Esophagus (tissue), 2 donors: ENCODE data around the gene KIF26A. TPM values are rescaled to one million over a fixed set of nuclear protein-coding genes. Genes with fewer than 3 reads are reported as not detected.

Source experiments
- H3K27ac ChIP-seq, 2 donors: one replicate each; pipeline ENCODE4 v1.5.1; 2013; ENCODE audit warnings: low read depth in 2 of 2, mild to moderate bottlenecking in 2 of 2, inconsistent platforms in 1 of 2, low read length in 1 of 2, moderate library complexity in 1 of 2
- H3K27me3 ChIP-seq, 2 donors: one replicate each; pipeline ENCODE4 v1.6.1; 2013; ENCODE audit warnings: low read length in 2 of 2, control low read depth in 1 of 2, mild to moderate bottlenecking in 1 of 2; ENCODE audit not compliant: insufficient read depth in 2 of 2, control insufficient read depth in 1 of 2
- H3K36me3 ChIP-seq, 2 donors: one replicate each; pipeline ENCODE4 v1.6.1; 2013; ENCODE audit warnings: low read length in 1 of 2; ENCODE audit not compliant: control insufficient read depth in 2 of 2, insufficient read depth in 2 of 2
- H3K4me1 ChIP-seq, 2 donors: one replicate each; pipeline ENCODE4 v1.6.1; 2013; ENCODE audit warnings: low read length in 1 of 2; ENCODE audit not compliant: control insufficient read depth in 2 of 2, insufficient read depth in 2 of 2
- H3K4me3 ChIP-seq, 2 donors: one replicate each; pipeline ENCODE4 v1.5.1; 2013; ENCODE audit warnings: low read length in 2 of 2, mild to moderate bottlenecking in 2 of 2, low read depth in 1 of 2, moderate library complexity in 1 of 2
- H3K9me3 ChIP-seq, 2 donors: one replicate each; pipeline ENCODE4 v1.6.1; 2013; ENCODE audit warnings: mild to moderate bottlenecking in 2 of 2, low read depth in 1 of 2, low read length in 1 of 2, moderate library complexity in 1 of 2; ENCODE audit not compliant: control insufficient read depth in 2 of 2, insufficient read depth in 1 of 2
- WGBS, 2 donors: extraction: QIAGEN DNeasy Blood & Tissue Kit; methylation state at CpG; one replicate each; pipeline ENCODE4 v1.1.7; 2013; 5-methylcytosine and 5-hydroxymethylcytosine counted together
- polyA plus RNA-seq, 2 donors: library from polyadenylated mRNA; stranded (reverse); fragments of 200-250 nt; gene quantifications; one replicate each; pipeline ENCODE4 v1.2.3, GENCODE V29; 2013
- donor health status: healthy with polysubstance abuse.
- donor health status: Bipolar disorder and iron deficiency.

KIF26A gene
- polyA plus RNA-seq, 2 donors = 0.73 to 1.8 TPM

GRCh38 chr14:104215706-104216334, 77.4 kb downstream of the KIF26A start:
- H3K4me3 ChIP-seq = no peak overlapping the region
- 75 to 79% methylated on average over 21 of the region's 21 CpGs for WGBS, 2 donors
- H3K27ac ChIP-seq = no peak overlapping the region
- H3K36me3 ChIP-seq = no peaks in the 10 kb centered on the region
- no peaks in the 10 kb centered on the region for H3K27me3 ChIP-seq
- H3K4me1 ChIP-seq = no peaks in the 10 kb centered on the region
- no peaks in the 10 kb centered on the region for H3K9me3 ChIP-seq

GRCh38 chr14:104216457-104216856, 78.1 kb downstream of the KIF26A start:
- no peaks in the 10 kb centered on the region for H3K36me3 ChIP-seq
- no peaks in the 10 kb centered on the region for H3K4me1 ChIP-seq
- H3K9me3 ChIP-seq = no peaks in the 10 kb centered on the region
- no peak overlapping the region for H3K4me3 ChIP-seq
- 65 to 75% methylated on average over 14 of the region's 14 CpGs for WGBS, 2 donors
- no peak overlapping the region for H3K27ac ChIP-seq
- no peaks in the 10 kb centered on the region for H3K27me3 ChIP-seq

GRCh38 chr14:104217486-104218360, 79.3 kb downstream of the KIF26A start:
- no peaks in the 10 kb centered on the region for H3K4me1 ChIP-seq

GRCh38 chr14:104218361-104219180, 80.2 kb downstream of the KIF26A start:
- WGBS, 2 donors = 73 to 80% methylated on average over 21 to 22 of the region's 22 CpGs
- no peaks in the 10 kb centered on the region for H3K27me3 ChIP-seq
- no peak overlapping the region for H3K27ac ChIP-seq

More at GRCh38 chr14:104217486-104218360, 79.3 kb downstream of the KIF26A start:
- Histone ChIP-seq H3K9me3 (no peaks in the 10 kb centered on the region), H3K27me3 (no peaks in the 10 kb centered on the region), H3K36me3 (no peaks in the 10 kb centered on the region), H3K27ac (no peak overlapping the region), H3K4me3 (no peak overlapping the region)
- 79 to 80% methylated on average over 19 to 20 of the region's 21 CpGs for WGBS, 2 donors

GRCh38 chr14:104219731-104220214, 81.4 kb downstream of the KIF26A start:
- no peaks in the 10 kb centered on the region for H3K27me3 ChIP-seq
- no peak overlapping the region for H3K4me3 ChIP-seq
- H3K9me3 ChIP-seq = no peaks in the 10 kb centered on the region
- WGBS, 2 donors = 48 to 50% methylated on average over 21 to 22 of the region's 22 CpGs
- no peak overlapping the region for H3K27ac ChIP-seq
- H3K36me3 ChIP-seq = no peaks in the 10 kb centered on the region
- peaks cover 0 to 6% of the 10 kb centered on the region in 2 donors for H3K4me1 ChIP-seq

More at GRCh38 chr14:104218361-104219180, 80.2 kb downstream of the KIF26A start:
- Histone ChIP-seq H3K4me1 (peaks cover 0 to 2% of the 10 kb centered on the region in 2 donors), H3K4me3 (no peak overlapping the region), H3K36me3 (no peaks in the 10 kb centered on the region), H3K9me3 (no peaks in the 10 kb centered on the region)

- no peaks in the 10 kb centered on the region for H3K36me3 ChIP-seq
- no peak overlapping the region for H3K4me3 ChIP-seq
- H3K27me3 ChIP-seq = no peaks in the 10 kb centered on the region
- no peak overlapping the region for H3K27ac ChIP-seq
- 71% methylated on average over 38 to 40 of the region's 40 CpGs for WGBS, 2 donors
- peaks cover 0 to 7% of the 10 kb centered on the region in 2 donors for H3K4me1 ChIP-seq
- no peaks in the 10 kb centered on the region for H3K9me3 ChIP-seq
Observed at GRCh38 chr14:104220215-104221070, 82.1 kb downstream of the KIF26A start.

GRCh38 chr14:104221071-104221625, 82.8 kb downstream of the KIF26A start:
- H3K4me1 ChIP-seq = peaks cover 0 to 7% of the 10 kb centered on the region in 2 donors
- no peaks in the 10 kb centered on the region for H3K36me3 ChIP-seq
- no peaks in the 10 kb centered on the region for H3K27me3 ChIP-seq
- 58 to 66% methylated on average over 14 of the region's 14 CpGs for WGBS, 2 donors
- no peaks in the 10 kb centered on the region for H3K9me3 ChIP-seq
- H3K4me3 ChIP-seq = no peak overlapping the region
- no peak overlapping the region for H3K27ac ChIP-seq

- 85 to 88% methylated on average over 21 of the region's 21 CpGs for WGBS, 2 donors
- no peaks in the 10 kb centered on the region for H3K36me3 ChIP-seq
- H3K9me3 ChIP-seq = peaks cover under 1 to 5% of the 10 kb centered on the region in 2 donors
- peaks cover 0 to 7% of the 10 kb centered on the region in 2 donors for H3K4me1 ChIP-seq
- H3K27me3 ChIP-seq = no peaks in the 10 kb centered on the region
- H3K4me3 ChIP-seq = no peak overlapping the region
- no peak overlapping the region for H3K27ac ChIP-seq
Observed at GRCh38 chr14:104221636-104222369, 83.4 kb downstream of the KIF26A start.
